Hematopoietic multipotent progenitor cell treated with erythropoietin and hydrocortisone succinate and interleukin-3 and kit ligand, for 6 days (in vitro differentiated cells): Measurements from ENCODE around the gene SLC39A6.
"Not testable (repeated sequence)": the region's sequence is repeated elsewhere in the genome, so short reads cannot be mapped to it uniquely, and the experiment has no call there.

Experiments used
- DNase-seq: peaks from one replicate; pipeline ENCODE4 v3.0.0-alpha.2; 2015

Gene SLC39A6

DNA sequence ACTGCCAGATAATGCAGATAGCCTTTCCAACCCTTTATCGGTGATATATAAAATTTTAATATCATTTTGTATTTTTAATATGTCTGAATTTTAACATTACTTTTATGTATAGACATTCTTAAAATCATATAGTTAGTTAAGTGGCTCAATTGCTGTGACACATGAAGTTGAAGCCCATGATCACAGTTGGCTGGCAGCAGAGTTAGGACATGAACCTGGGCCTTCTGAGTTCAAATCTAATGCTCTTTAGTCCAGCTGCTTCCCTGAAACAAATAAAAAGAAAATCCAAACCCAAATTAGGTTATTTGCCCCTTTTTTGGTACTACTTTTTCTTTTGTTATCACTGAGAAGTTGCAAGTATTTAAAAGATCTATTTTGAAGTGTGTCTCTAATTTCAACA, 6.1 kb upstream of the SLC39A6 start:
- no peak for DNase-seq

DNA sequence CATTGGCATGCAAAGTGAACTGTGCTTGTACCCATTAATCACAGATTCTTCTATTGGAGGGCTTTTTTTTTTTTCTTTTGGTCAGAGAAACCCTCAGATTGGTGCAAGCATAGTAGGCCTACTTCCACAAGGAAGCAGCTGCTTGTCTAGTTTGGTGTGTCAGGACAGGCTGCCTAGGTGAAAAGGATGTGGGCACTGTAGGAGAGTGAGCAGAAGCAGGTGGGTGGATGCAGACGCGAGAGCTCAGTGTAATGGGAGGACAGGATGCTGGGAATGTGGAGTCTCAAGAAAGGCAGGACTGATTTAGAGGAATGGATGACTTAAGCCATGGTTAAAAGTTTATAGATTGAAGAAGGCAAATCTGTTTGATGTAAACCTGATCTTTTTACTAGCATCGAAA, 3.6 kb upstream of the SLC39A6 start:
- no peak for DNase-seq

DNA sequence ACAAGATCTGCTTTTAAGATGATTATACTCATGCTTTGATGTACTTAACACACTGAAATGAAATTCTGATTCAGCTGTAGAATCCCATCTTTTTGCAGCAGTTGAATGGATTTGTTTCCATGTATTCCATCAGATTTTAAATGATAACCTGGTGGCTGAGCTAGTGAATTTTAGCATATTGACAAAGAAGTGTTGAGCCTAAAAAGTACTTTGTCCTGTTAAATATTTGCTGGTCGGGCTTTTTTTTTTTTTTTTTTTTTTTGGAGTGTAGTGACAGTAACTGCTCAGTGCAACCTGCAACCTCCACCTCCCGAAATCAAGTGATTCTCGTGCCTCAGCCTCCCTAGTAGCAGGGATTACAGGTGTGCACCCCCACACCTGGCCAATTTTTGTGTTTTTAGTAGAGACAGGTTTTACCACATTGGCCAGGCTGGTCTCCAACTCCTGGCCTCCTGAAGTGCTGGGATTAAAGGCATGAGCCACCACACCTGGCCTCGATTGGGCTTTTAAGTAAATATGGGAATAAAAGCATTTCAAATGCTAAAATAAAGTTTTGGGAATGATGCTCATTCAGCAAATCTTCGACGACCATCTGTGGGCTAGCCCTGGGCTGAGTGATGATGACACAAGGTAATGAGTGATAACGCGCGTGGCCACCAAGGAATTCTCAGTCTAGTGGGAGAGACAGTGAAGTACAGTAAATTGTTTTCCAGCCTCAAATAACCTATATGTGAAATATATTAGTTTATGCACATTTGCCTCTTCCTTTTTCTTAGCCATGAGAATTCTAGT, 2.7 kb upstream of the SLC39A6 start:
- DNase-seq, result no peak

DNA sequence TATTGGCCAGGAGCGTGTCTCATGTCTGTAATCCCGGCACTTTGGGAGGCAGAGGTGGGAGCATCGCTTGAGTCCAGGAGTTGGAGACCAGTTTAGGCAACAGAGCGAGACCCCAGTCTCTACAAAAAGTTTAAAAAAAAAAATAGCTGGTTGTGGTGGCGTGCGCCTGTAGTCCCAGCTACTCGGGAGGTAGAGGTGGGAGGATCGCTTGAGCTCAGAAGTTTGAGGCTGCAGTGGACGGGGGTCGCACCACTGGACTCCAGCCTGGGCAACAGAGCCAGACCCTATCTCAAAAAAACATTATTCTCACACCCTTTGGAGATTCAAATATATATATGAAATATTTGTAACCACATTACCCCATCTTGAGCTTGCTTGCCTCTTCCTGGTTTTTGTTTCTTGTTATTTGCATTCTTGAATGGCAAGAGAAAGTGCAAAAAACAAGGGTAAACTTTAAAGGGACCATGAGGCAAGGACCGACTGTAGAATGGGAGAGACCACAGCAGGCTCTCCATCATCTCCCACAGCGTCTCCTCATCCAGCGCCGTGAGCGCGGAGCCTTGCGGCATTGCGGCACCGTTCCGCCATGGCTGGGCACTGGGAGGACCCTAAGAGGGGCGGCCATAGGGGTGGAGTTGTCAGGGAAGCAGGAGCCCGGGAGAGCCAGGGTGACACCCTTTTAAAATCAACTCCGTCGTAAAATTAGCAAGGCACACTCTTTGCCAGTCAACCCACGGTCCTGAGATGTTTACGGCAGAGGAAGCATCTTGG, 1.9 kb upstream of the SLC39A6 start:
- DNase-seq, result no peak

DNA sequence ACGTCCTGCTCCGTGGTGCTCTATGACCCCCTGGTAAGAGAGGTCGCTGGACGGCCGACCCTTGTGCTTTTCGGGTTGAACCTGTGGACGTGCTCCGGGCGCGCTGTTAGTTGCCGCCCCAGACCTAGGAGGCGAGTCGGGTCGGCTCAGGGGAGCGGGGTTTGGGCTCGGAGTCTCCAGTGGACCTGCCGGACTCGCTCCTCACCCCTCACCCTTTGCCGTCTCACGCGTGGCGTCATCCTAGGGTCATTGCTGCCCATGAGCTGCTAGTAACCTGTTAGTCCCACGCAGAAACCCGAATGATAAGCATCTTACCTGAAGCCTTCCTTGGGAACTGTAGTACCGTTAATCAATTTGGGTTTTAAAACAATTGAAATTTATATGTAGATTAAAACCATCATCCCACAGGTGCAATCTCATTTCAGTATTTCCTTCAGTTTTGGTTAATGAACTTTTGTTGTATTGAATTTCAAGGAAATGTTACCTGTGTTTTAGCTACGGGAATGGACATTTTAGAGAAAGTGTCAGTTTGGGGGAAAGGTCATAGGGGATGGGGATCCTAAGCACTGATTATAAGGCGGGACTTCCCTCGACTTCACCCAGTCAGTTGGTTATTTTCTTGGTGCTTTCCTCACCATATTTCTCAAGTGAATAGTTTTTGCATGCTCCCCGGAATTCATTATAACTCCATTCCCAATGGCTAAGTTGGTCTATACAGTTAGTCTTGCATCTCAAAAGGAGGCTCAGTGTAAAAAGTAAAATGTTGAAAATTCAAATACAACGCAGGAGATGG, 1.1 kb upstream of the SLC39A6 start:
- DNase-seq, result peak; percentile 36

DNA sequence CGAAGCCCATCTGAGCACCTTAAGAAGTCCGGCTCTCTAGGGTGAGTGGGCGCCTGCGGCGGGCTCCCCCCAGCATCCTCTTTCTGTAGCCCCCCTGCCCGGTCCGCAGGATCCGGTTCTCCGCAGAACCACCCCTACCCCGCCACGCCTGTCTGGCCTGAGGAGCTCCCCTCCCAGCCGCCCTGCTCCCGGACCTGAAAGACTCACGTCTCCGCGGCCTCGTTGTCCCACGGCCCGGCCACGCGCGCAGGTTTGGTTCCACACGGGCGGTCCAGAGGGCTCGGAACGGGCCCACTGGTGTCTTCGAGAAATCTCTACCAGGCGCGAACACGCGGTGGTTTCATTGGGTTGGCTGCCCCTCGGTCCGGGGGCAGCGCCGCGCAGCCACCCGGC, 237 bp downstream of the SLC39A6 start:
- no peak for DNase-seq

DNA sequence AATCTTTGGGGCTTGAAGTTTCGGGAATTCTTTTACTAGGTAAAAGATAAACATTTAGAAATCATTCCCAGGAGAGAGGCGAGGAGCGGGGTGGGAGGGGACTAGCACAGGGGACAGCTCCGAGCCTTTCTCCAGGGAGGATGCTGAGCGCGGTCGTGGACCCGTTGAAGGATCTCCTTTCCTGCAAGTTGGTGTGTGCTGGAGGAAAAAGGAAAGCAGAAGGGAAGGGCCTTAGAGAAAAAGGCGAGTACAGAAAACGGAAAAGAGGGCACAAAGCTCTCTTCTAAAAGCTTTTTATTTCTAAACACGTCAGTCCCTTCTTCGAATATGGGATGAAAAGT, 640 bp downstream of the SLC39A6 start:
- DNase-seq, result peak; percentile 15

DNA sequence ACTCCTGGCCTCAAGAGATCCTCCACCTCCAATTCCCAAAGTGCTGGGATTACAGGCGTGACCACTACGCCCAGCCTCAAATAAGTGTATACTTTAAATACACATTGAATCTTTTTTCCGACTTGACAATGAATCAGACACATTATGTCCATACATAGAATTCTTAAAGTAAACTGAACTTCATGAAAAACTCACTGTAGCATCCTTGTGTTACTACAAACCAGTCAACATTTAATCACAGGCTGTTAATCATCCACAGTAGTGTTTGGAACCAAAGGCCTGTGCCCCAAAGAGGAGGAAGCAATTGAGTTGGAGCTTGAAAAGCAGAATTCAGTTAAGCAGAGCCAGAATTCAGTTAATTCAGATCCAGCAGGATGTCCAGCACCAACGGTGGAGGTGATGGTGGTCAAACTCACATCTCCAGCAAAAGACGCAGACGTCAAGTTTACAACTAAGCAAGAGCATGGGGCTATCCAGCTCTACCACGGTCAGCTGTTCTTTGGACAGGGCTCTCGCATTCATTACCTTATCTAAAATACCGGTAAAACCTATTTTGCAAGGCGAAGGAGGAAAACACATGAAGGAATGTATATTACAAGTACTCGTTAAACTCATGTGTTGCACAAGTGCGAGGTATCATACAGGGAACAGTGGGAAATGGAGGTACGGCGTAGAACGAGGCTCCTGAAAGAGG, 1.2 kb downstream of the SLC39A6 start:
- peak; percentile 19 for DNase-seq

DNA sequence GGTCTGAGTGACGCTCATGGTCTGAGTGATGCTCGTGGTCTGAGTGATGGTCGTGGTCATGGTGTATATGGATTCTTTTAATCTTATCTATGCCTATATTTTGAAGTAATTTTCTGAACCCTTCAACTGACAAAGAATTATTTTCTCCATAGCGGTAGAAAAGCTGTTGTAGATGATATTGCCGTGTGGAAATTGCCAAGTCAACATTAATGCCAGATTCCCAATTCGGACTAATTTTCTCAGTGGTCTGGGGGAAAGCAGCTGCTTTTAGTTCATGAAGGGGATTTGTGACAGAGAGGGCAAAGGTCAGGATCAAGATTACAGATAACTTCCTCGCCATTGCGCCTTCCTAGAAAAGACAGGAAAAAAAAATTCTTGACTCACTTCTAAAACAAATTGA, 2.5 kb downstream of the SLC39A6 start:
- no peak for DNase-seq

DNA sequence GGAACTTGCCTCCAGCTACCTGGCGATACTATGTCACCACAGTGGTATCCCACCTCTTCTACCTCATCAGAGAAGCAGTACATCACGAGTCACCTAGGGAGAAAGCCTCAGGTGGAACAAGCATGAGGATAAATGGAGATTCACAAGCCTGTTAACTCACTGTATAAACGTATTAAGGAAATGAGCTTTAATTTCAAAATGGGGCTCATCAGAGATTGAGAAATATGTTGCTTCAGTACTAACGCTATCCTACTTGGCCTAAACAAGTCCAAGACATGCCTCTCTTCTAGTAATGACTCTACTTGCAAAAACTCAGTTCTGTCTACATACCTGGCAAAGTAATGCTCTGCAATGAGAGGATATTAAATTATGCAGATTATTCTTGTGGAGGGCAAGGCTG, 4.3 kb downstream of the SLC39A6 start:
- no peak for DNase-seq

DNA sequence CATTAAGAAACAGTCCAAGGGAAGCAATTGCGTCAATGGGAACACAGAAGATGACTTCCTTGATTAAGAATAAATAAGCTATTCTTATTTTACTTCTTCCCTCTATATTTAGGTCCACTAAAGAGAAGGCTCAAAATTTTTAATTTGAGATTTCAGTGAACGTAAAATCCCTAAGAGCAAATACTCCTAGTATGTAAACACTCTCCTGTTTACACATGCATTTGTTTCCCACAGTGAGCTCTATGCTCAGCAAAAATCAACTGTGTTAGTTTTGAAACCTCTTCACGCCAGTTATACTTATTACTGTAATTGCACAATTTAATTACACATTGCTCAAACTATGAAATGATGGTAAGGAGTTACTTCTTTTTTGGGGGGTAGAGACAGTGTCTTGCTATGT, 8.8 kb downstream of the SLC39A6 start:
- DNase-seq, result no peak

DNA sequence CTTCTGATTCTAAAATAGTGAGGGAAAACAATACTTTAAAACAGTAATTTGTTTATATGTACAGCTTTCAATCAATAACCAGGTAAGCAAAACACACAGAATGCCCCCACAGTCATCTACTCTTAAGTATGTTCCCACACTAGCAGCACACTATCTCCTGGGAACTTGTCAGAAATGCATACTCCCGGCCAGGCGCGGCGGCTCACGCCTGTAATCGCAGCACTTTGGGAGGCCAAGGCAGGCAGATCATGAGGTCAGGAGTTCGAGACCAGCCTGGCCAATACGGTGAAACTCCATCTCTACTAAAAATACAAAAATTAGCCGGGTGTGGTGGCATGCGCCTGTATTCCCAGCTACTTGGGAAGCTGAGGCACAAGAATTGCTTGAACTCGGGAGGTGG, 12.4 kb downstream of the SLC39A6 start:
- DNase-seq, result not testable (repeated sequence)

DNA sequence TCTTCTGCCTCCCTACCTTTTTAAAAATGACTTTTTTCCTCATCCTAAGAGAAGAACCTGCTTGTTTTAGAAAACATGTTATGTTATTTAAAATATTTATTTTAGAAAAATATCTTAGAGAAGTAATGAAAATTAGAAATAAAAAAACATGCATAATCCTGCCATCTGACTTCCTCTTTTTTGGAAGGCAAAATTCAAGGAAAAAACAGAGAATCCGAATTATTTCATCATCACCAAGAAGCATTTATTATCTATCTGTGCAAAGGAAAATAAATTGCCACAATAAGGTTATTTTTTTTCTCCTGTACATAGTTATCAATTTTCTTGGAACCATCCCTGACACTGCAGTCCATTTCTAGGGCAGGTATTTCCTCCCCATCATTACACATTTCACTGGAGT, 14.4 kb downstream of the SLC39A6 start:
- DNase-seq, result no peak

DNA sequence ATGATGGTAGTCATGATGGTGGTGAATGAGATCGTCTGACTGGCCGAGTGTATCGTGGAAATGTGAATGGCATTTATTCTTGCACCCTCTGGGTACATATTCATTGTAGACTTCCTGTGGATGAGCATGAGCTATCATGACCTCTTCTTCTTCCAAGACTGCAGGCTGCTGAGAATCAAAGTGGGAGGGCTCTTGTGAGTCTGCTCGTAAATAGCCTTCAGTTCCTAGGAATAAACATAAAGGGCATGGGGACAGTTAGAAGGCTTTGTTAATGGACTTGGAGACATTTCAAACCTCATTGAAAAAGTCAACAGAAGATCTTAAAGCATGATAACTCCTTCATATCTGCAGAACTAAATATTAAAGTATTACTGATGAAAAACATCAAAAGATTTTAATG, 14.9 kb downstream of the SLC39A6 start:
- DNase-seq, result no peak

DNA sequence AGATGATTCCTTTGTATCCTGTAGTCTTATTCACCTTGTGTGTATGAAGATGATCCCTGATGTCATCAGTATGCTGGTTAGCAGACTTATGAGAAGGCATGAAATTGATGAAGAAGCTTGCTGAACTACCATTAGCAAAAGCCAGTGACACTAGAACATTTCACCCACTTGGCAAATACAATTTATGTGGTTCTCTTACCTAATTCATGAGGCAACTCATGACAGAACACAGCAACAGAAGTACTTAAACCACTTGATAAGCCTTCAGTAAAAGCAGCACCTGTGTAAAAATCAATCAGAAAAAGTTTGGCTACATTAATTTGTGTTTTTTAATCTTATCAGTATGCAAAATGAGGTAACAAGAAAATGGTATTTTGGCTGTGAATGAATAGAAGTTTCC, 16.8 kb downstream of the SLC39A6 start:
- no peak for DNase-seq

DNA sequence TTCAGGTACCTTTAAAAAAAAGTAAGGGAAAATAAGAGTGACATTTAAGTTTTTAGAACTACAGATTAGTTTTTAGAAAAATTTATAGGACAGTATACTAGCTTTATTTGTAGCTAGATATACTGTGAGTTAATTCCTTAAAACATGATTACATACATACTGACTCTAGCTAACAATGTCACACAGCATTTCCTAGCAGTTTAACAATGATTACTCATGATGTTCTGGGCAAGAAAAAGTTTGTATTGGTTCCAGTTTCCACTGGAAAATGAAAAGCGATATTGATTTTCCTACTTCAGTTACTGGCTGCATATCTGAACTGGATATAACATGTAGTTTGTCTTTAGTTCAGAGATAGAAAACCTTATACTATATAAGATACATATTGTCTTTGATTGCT, 19.4 kb downstream of the SLC39A6 start:
- DNase-seq, result no peak

DNA sequence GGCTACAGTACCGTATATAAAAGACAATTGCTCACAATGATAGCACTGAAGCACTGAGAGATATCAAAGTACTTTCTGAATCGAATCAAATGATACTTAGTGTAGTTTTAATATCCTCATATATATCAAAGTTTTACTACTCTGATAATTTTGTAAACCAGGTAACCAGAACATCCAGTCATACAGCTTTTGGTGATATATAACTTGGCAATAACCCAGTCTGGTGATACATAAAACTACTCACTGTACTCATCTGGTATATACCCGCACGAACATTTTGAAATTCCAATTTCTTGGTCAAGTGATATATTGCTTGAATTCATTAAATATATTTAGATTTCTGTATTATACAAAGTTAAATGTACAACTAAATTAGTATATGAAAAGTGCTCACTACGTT, 20.5 kb downstream of the SLC39A6 start:
- DNase-seq, result no peak

DNA sequence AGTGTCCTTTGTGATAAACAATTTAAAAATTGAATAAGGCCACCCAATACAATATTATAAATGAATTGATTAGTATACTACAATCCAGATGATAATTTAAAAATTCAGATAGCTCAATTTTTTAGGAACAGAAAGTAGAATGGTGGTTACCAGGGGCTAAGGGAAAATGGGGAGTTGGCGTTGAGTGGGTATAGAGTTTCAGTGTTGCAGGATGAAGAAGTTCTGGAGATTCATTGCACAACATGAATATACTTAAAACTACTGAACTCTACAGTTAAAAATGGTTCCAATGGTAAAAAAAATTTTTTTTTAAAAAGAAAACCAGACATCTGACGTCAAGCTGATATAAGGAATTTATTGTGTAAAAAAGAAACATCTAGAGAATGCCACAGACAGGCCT, 20.9 kb downstream of the SLC39A6 start:
- DNase-seq, result no peak

DNA sequence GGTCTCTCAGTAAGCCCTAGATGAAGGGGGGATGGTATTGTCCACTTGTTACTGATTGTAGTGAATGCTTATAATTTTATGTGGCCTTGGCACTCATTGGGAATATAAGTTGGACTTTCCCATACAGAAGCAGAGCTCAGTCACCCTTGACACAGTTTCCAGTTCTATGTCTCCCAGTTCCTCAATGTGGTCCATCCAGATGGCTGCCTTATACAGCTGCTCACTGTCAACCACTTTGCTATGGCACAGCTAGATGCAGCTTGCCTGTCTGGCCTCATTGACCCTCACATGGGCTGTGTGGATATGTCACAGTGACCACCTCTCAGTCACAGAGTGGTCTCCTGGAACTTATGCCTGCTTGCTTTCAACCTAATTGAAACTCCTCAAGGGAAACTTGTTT, 21.7 kb downstream of the SLC39A6 start:
- DNase-seq, result no peak

DNA sequence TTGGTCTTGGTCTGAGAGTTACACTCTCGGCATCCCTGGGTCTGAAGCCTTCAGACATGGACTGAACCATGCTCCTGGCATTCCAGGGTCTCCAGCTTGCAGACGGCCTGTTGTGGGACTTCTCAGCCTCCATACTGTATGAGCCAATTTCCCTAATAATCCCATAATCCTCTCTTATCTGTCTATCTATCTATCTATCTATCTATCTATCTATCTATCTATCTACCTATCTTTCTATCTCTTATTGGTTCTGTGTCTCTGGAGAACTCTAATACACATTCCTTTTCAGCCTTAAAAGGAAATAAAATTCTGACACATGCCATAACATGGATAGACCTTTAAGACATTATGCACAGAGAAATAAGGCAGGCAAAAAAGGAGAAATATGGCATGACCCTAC, 24.4 kb downstream of the SLC39A6 start:
- DNase-seq, result no peak

DNA sequence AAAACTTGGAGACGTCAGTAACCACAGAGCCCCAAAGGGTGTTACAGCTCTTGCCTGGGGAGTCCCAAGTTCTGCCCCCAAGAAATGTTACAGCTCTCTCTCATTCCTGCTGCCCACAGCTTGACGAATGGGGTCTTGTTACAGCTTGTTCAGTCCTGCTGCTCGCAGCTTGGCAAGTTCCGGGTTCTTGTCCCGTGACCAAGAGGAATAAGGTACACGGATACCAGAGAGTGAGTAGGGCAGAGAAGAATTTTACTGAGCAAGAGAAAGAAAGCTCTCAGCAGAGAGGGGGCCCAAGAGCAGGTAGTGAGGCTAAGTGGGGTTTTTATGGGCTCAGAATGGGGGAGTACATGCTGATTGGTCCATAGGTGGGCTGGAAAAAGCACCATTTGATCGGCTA, 27.2 kb downstream of the SLC39A6 start:
- no peak for DNase-seq

DNA sequence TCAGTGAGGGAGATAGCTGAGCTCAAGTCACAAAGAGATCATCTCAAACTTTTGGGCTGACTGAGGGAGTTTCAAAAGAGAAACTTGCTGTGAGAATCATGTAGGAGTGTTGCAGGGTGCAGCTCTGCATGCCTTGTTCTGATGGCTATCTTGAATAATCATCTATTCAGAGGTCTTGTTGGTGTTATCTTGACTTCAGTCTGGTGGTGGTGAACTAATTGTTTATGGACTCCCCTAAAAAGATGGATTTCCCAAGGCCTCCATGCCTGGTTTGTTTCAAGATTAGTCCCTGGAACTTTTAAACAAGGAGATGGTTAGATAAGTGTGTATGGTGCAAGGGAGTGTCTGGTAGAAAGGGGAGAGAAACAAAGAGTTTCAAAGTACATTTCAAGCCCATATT, 29.8 kb downstream of the SLC39A6 start:
- DNase-seq, result peak; percentile 37

DNA sequence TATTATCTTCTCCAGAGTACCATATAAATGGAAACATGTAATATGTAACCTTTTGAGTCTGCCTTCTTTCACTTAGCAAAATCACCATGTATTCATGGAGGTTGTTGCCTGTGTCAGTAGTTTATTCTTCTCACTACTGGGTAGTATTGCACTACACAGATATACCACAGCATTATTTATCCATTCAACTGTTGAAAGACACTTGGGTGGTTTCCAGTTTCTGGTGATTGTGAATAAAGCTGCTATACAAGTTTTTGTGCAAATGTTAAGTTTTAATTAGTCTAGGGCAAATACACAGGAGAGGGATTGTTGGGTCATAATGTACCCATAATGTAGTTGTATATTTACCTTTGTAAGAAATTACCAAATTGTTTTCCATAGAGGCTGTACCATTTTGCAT, 32.2 kb downstream of the SLC39A6 start:
- DNase-seq, result no peak
